Glomerular visceral epithelial cell (primary cell): Measurements from ENCODE around the gene MX1.
"Not testable (repeated sequence)": the region's sequence is repeated elsewhere in the genome, so short reads cannot be mapped to it uniquely, and the experiment has no call there.

Source experiments
- DNase-seq: peaks from one replicate; pipeline ENCODE4 v3.0.0-alpha.2; 2016; ENCODE audit errors: extremely low spot score

The MX1 gene

DNA sequence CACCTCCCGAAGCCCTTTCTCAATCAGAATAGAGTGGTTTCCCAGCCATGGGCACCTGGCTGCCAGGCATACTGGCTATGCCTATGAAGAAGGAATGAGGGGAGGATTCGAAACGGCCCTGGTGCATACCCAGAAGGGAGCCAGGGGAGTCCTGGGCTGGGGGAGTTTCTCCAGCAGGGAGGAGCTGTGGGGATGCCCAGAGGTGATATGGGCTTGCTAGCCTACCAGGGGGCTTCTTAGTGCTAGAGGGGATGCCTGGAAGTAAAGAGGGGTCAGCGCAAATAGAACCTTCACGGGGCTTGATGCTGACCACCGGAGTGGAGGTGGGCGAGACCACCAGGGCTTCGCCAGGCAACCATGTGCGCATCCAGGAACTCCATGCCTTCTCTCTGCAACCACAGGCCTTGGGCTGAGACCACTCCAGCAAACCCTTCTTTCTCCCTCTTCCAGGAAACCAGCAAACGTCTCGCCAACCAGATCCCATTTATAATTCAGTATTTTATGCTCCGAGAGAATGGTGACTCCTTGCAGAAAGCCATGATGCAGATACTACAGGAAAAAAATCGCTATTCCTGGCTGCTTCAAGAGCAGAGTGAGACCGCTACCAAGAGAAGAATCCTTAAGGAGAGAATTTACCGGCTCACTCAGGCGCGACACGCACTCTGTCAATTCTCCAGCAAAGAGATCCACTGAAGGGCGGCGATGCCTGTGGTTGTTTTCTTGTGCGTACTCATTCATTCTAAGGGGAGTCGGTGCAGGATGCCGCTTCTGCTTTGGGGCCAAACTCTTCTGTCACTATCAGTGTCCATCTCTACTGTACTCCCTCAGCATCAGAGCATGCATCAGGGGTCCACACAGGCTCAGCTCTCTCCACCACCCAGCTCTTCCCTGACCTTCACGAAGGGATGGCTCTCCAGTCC is 18.2 kb upstream of the MX1 start:
- DNase-seq, result no peak

- no peak for DNase-seq
Measured at GRCh38 chr21:41410361-41410760, 15.7 kb upstream of the MX1 start.

GRCh38 chr21:41410767-41411448 is 15.1 kb upstream of the MX1 start:
- DNase-seq, result no peak

GRCh38 chr21:41411449-41412089 is 14.5 kb upstream of the MX1 start:
- DNase-seq, result peak; percentile 42

DNA sequence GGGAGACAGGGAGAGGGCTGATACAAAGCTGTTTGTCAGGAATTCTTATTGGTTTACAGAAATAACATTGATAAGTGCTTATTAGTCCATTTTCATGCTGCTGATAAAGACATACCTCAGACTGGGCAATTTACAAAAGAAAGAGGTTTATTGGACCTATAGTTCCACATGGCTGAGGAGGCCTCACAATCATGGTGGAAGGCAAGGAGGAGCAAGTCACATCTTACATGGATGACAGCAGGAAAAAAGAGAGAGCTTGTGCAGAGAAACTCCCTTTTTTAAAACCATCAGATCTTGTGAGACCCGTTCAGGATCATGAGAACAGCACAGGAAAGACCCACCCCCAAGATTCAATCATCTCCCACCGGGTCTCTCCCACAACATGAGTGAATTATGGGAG is 8.5 kb upstream of the MX1 start:
- not testable (repeated sequence) for DNase-seq

DNA sequence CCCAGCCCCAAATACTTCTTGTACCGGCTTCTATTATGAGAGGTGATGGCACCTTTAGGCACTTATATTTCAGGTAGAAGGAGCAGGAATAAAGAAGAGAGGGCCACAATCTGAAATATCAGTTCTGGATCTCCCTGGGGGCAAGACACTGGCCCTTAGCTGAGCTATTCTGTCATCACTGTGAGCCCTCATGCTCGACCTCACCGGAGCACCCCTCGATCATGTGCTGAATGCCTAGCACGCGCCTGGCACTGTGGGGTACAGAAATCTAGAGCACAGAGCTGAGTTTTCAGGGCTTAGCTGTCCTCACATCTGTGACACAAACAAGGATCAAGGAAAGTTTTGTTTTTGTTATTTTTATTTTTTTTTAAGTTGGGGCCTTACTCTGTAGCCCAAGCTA is 7.6 kb upstream of the MX1 start:
- no peak for DNase-seq

- no peak for DNase-seq
Measured at GRCh38 chr21:41418956-41419680, 6.9 kb upstream of the MX1 start.

DNA sequence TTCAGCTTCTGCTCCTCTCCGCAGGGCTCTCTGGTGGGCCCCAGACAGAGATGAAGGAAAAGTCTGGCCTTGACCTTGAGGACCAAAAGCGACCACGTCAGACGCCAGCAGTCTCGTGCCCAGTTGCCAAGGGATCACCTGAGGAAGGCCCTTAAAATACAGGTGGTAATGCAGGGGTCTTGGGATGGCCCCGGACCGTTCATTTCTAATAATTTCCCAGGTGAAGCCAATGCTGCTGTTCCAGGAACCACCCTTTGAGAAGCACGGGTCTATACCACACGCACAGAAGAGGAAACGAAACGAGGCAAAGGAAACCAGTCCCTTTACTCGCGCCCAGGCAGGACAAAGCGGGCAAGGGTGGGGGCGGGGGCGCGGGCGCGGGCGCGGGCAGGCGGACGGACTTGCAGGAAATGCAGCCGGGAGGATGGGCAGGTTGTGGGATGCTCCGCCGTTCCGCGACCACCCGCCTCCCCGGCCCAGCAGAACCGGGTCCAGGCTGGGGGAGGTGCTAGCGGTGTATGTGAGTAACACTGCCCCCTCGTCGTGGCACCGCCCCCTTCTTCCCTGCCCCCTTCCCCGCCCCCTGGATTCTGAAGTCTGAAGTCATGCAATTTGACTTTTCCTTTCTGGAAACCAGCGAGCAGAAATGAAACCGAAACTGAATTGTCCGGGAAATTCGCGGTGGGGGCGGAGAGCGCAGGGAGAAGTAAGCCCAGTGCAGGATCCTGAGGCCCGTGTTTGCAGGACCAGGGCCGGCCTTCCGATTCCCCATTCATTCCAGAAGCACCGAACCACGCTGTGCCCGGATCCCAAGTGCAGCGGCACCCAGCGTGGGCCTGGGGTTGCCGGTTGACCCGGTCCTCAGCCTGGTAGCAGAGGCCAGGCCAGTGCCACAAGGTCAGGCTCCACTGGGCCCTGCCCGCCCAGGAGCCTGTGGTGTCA is 5.8 kb upstream of the MX1 start:
- peak; percentile 93 for DNase-seq

GRCh38 chr21:41420998-41421397 is 5.0 kb upstream of the MX1 start:
- DNase-seq, result not testable (repeated sequence)

GRCh38 chr21:41422546-41423304 is 3.3 kb upstream of the MX1 start:
- DNase-seq, result no peak

DNA sequence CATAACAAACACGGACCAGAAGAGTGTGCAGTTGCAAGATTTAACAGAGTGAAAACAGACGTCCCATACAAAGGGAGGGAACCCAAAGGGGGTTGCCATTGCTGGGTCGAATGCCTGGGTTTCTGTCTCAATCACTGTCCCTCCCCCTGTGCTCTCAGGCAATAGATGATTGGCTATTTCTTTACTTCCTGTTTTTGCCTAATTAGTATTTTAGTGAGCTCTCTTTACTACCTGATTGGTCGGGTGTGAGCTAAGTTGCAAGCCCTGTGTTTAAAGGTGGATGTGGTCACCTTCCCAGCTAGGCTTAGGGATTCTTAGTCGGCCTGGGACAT is 2.8 kb upstream of the MX1 start:
- DNase-seq, result not testable (repeated sequence)

DNA sequence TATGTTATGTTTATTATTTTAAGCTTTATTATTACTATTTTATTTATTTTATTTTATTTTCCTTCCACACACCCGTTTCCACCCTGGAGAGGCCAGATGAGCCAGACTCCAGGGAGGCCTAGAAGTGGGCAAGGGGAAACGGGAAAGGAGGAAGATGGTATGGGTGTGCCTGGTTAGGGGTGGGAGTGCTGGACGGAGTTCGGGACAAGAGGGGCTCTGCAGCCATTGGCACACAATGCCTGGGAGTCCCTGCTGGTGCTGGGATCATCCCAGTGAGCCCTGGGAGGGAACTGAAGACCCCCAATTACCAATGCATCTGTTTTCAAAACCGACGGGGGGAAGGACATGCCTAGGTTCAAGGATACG is 468 bp upstream of the MX1 start:
- no peak for DNase-seq

DNA sequence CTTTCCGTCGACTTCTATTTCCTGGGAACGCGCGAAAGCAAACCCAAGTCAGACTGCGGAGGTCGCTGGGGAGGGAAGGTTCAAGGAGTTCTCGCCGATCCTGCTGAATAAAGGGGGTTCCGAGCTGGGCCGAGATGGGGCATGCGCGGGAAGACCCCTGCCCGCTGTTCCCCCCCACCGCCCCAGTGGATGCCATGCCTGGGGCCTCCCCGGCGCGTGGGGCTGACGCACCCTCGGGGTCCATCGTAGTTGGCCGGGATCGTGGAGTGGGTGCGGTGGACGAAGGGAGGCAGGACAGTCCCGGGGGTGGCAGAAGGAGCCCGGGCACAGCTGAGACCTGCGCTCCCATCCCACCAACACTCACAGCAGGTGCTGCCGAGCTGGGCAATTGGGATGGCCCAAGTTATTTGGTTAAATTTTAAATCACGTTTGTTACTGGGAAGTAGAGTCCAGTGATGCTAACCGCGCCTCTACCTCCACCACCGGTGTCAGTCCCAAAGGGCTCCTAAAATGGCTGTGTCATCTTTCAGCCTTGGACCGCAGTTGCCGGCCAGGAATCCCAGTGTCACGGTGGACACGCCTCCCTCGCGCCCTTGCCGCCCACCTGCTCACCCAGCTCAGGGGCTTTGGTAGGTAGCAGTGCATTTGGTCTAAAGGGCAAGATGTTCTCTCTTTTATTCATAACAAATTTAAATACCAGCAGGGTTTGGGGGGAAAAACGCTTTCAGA is 801 bp downstream of the MX1 start:
- no peak for DNase-seq

DNA sequence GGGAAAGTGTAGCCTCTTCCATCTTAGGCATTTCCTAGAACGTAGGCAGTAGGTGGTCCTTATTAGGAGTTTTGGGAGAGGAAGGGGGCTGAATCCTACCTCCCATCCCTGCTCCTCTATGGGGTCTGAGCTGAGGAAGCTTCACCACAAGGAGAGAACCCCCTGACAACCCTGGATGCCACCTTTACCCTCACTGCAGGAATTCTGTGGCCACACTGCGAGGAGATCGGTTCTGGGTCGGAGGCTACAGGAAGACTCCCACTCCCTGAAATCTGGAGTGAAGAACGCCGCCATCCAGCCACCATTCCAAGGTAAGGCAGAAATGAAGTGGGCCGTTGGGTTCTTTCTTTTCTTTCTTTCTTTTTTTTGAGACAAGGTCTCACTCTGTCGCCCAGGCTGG is 1.5 kb downstream of the MX1 start:
- no peak for DNase-seq

- DNase-seq, result no peak
Measured at GRCh38 chr21:41428311-41428710, 2.3 kb downstream of the MX1 start.

- no peak for DNase-seq
Measured at GRCh38 chr21:41428847-41429246, 2.8 kb downstream of the MX1 start.

GRCh38 chr21:41429305-41429704 is 3.3 kb downstream of the MX1 start:
- DNase-seq, result no peak

DNA sequence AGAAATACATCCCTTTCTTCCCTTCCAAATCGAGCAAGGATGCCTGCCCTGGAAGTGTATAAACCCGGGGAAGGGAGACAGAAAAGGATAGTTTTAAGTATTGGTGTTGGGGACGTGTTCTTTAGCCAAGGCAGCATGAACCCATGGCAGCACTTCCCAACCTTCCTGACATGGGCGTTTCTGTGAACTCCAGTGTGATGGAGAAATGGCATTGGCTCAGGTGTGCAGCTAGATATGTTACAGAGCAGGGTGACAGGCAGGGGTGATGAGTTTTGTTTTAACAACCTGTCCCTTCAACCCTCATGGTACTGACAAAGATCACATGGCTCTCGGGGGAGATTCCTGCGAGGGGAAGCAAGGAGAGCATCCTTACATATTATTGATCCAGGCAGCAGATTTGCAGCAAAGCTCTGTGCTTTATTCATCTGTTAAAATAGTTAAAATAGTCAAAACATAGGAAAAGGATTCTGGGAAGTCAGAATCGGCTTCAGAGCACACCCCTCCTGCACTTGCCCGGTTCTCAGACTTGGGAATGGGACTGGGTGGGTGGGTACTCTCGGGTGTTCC is 4.0 kb downstream of the MX1 start:
- DNase-seq, result no peak

GRCh38 chr21:41431788-41432548 is 5.9 kb downstream of the MX1 start:
- DNase-seq, result no peak
